Effector memory CD4-positive, alpha-beta T cell (primary cell): ENCODE results near the gene MAEA.
"Not testable (repeated sequence)": the region's sequence is repeated elsewhere in the genome, so short reads cannot be mapped to it uniquely, and the experiment has no call there.

ENCODE experiments used
- DNase-seq, 3 donors: peaks; one replicate each; pipeline ENCODE4 v3.0.0-alpha.2; 2020
- H3K27ac ChIP-seq: 2 replicates; pipeline ENCODE4 v1.7.0; 2013; ENCODE audit warnings: mild to moderate bottlenecking, low read length, moderate library complexity; ENCODE audit not compliant: insufficient read depth, poor library complexity, severe bottlenecking
- H3K27me3 ChIP-seq: replicated peaks from 2 replicates; pipeline ENCODE4 v1.7.0; 2013; ENCODE audit warnings: mild to moderate bottlenecking, low read length; ENCODE audit not compliant: insufficient read depth, control insufficient read depth, poor library complexity, severe bottlenecking
- H3K36me3 ChIP-seq: 2 replicates; pipeline ENCODE4 v1.7.0; 2013; ENCODE audit warnings: mild to moderate bottlenecking, low read length, moderate library complexity; ENCODE audit not compliant: control insufficient read depth, insufficient read depth
- H3K4me1 ChIP-seq: 2 replicates; pipeline ENCODE4 v1.7.0; 2013; ENCODE audit warnings: low read length, mild to moderate bottlenecking; ENCODE audit not compliant: control insufficient read depth, insufficient read depth, poor library complexity, severe bottlenecking
- H3K4me3 ChIP-seq: 2 replicates; pipeline ENCODE4 v1.7.0; 2013; ENCODE audit warnings: low read length, low read depth, mild to moderate bottlenecking; ENCODE audit not compliant: insufficient read depth, poor library complexity, severe bottlenecking
- H3K9me3 ChIP-seq: 2 replicates; pipeline ENCODE4 v1.7.0; 2013; ENCODE audit warnings: mild to moderate bottlenecking, low read length, moderate library complexity; ENCODE audit not compliant: control insufficient read depth

Gene MAEA

GRCh38 chr4:1371176-1372165 lies 81.8 kb downstream of the MAEA start:
- Histone ChIP-seq H3K36me3 (peaks cover 41% of the 10 kb centered on the region), H3K27ac (no peak overlapping the region), H3K4me1 (no peaks in the 10 kb centered on the region), H3K9me3 (no peaks in the 10 kb centered on the region), H3K27me3 (no peaks in the 10 kb centered on the region), H3K4me3 (no peak overlapping the region)
- no peak for DNase-seq

GRCh38 chr4:1372576-1372975 lies 82.9 kb downstream of the MAEA start:
- not testable (repeated sequence) for DNase-seq, H3K27ac ChIP-seq, H3K4me3 ChIP-seq, H3K4me1 ChIP-seq, H3K9me3 ChIP-seq, H3K27me3 ChIP-seq
- H3K36me3 ChIP-seq = peaks cover 41% of the 10 kb centered on the region

- no peaks in the 10 kb centered on the region for H3K9me3 ChIP-seq
- no peak overlapping the region for H3K27ac ChIP-seq
- peaks cover 36% of the 10 kb centered on the region for H3K36me3 ChIP-seq
- no peak overlapping the region for H3K4me3 ChIP-seq
- no peaks in the 10 kb centered on the region for H3K4me1 ChIP-seq
- no peaks in the 10 kb centered on the region for H3K27me3 ChIP-seq
- DNase-seq = no peak
Observed at GRCh38 chr4:1373892-1374705, 84.4 kb downstream of the MAEA start.

GRCh38 chr4:1374706-1375045 lies 85.0 kb downstream of the MAEA start:
- no peaks in the 10 kb centered on the region for H3K9me3 ChIP-seq
- no peaks in the 10 kb centered on the region for H3K4me1 ChIP-seq
- no peaks in the 10 kb centered on the region for H3K27me3 ChIP-seq
- peaks cover 36% of the 10 kb centered on the region for H3K36me3 ChIP-seq
- no peak for DNase-seq
- H3K27ac ChIP-seq = no peak overlapping the region
- no peak overlapping the region for H3K4me3 ChIP-seq

- H3K4me1 ChIP-seq = no peaks in the 10 kb centered on the region
- H3K27me3 ChIP-seq = no peaks in the 10 kb centered on the region
- H3K36me3 ChIP-seq = peaks cover 36% of the 10 kb centered on the region
- H3K4me3 ChIP-seq = no peak overlapping the region
- no peaks in the 10 kb centered on the region for H3K9me3 ChIP-seq
- H3K27ac ChIP-seq = no peak overlapping the region
- no peak for DNase-seq
Observed at GRCh38 chr4:1375051-1375721, 85.5 kb downstream of the MAEA start.

- Histone ChIP-seq H3K27ac (no peak overlapping the region), H3K9me3 (no peaks in the 10 kb centered on the region), H3K4me3 (no peak overlapping the region), H3K36me3 (peaks cover 34% of the 10 kb centered on the region), H3K4me1 (no peaks in the 10 kb centered on the region), H3K27me3 (no peaks in the 10 kb centered on the region)
- DNase-seq = no peak
Observed at GRCh38 chr4:1375761-1376322, 86.2 kb downstream of the MAEA start.

- Histone ChIP-seq H3K27ac (no peak overlapping the region), H3K9me3 (no peaks in the 10 kb centered on the region), H3K27me3 (no peaks in the 10 kb centered on the region), H3K4me3 (no peak overlapping the region), H3K4me1 (no peaks in the 10 kb centered on the region), H3K36me3 (peaks cover 28% of the 10 kb centered on the region)
- no peak for DNase-seq
Observed at GRCh38 chr4:1376391-1376840, 86.7 kb downstream of the MAEA start.

- Histone ChIP-seq H3K27me3 (no peaks in the 10 kb centered on the region), H3K27ac (no peak overlapping the region), H3K4me1 (no peaks in the 10 kb centered on the region), H3K9me3 (no peaks in the 10 kb centered on the region), H3K36me3 (peaks cover 28% of the 10 kb centered on the region), H3K4me3 (no peak overlapping the region)
- no peak for DNase-seq
Observed at GRCh38 chr4:1376841-1377605, 87.3 kb downstream of the MAEA start.

DNA sequence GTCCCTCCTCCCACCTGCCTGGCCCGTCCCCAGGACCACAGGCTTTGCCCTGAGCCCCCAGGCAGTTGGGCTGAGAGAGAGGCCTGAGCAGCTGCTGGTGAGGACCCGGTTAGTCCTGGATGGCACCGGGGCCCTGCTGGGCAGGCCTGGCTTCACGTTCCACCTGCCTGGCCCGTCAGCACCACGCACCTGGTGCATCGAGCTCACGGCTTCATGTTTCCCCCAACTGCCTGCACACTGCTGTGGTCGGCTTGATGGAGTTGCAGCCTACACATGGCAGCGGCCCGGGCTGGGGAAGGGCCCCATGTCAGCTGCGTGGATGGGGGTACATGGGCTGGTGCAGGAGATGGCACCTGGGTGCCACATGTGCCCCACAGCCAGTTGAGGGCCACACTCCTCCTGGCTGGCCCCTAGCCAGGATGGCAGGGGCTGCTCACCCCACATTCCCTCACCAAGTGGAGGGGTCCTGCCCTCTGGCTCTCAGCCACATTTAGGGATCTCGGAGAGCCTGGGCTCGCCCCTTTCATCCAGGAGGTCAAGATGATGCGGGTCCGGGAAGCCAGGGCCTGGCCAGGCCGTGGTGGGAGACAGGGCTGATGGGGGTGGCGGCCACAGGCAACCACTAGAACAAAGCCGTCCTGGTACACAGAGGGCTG lies 88.0 kb downstream of the MAEA start:
- Histone ChIP-seq H3K9me3 (no peaks in the 10 kb centered on the region), H3K4me1 (no peaks in the 10 kb centered on the region), H3K27me3 (no peaks in the 10 kb centered on the region), H3K36me3 (peaks cover 28% of the 10 kb centered on the region), H3K4me3 (no peak overlapping the region), H3K27ac (no peak overlapping the region)
- no peak for DNase-seq
